ENCODE results near the gene OMA1.

DNA sequence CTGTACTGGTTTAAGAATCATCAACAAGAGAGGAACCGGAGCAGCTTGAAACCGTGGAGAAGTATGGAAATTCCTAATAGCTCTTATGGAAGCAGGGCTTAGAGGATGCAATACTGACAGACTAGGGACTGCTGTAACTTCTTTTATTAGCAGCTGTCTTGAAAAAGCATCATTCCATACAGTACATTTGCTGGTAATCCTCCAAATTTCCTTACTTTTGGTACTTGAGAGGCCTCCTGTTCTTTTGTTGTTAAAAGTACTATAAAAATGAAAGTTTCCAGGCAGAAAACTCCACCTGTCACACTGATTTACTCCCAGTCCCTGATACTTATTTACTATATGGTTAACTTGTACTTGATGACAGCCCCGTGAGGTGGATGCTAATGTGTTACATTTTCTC is 7.7 kb downstream of the OMA1 start:
- TF ChIP-seq, protein P1, sequence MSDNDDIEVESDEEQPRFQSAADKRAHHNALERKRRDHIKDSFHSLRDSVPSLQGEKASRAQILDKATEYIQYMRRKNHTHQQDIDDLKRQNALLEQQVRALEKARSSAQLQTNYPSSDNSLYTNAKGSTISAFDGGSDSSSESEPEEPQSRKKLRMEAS (IDR thresholded peaks at IDR 0.05; ENCODE audit: low read depth) = no peak
- TF ChIP-seq CTCF (IDR thresholded peaks at IDR 0.05) = no peak
